ENCODE data around the gene HOXC10. TPM values are rescaled to one million over a fixed set of nuclear protein-coding genes. Genes with fewer than 3 reads are reported as not detected.

HOXC10 gene
- total RNA-seq, 6 donors from 2014 or later = not detected

DNA sequence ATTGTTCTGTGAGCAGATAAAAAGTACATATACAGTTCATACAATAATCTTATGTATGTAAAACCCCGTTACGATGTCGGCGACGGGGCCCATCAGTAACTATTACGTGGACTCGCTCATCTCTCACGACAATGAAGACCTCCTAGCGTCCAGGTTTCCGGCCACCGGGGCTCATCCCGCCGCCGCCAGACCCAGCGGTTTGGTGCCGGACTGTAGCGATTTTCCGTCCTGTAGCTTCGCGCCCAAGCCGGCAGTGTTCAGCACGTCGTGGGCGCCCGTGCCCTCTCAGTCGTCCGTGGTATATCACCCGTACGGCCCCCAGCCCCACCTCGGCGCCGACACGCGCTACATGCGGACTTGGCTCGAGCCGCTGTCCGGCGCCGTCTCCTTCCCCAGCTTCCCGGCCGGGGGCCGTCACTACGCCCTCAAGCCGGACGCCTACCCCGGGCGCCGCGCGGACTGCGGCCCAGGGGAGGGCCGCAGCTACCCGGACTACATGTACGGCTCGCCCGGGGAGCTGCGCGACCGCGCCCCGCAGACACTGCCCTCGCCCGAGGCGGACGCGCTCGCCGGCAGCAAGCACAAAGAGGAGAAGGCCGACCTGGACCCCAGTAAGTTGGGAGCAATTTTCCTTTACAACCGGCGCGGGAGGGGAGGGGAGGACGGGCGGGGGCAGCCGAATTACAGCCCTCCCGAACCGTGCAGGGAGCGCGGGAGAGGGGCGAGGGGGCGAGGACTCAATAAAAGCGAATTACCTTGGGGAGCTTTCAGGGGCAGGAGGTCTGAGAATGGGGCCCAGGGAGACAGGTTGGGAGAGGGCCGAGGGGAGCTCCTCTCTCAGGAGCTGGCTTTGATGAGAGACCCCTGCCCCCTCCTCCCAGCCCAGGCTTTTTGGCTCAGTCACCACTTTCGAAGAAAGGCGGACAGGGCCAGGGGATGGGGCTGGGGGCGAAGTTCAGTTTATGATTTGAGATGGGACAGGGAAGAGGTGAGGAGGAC lies 15.5 kb downstream of the HOXC10 start, which contains the start of gene HOXC9:
Gene HOXC9 (plus strand): TSS at position 46 of the 999 bp plus-strand sequence. CDS start 28 bp downstream, at position 74.
- Histone ChIP-seq H3K27ac (no peak within 1 kb of the TSS), H3K4me3 (peak within 1 kb of the TSS in 2 of 4 donors; percentile 14 to 30), H3K9me3 (no peaks in the 10 kb centered on the region), H3K27me3 (peaks cover 3 to 100% (median 58%) of the 10 kb centered on the region in 4 donors), H3K36me3 (no peaks in the 10 kb centered on the region), H3K4me1 (peaks cover 16 to 32% (median 25%) of the 10 kb centered on the region in 4 donors)
- TF ChIP-seq POLR2AphosphoS5 (IDR thresholded peaks at IDR 0.05) (no peak), EP300 (IDR thresholded peaks at IDR 0.05) (no peak), POLR2A (IDR thresholded peaks at IDR 0.05) (no peak)
- DNase-seq (peak in 1 of 2 donors; percentile 87), ATAC-seq (ENCODE audit: low FRiP score in 2 of 2) (peak in 1 of 2 donors; percentile 55)
- WGBS, 2 donors = 6 to 7% methylated on average over 27 to 79 of the region's 87 CpGs

- DNase-seq = no peak
- Histone ChIP-seq H3K9me3 (no peaks in the 10 kb centered on the region), H3K27ac (no peak overlapping the region), H3K27me3 (peaks cover 3 to 95% (median 58%) of the 10 kb centered on the region in 4 donors), H3K36me3 (no peaks in the 10 kb centered on the region), H3K4me3 (no peak overlapping the region), H3K4me1 (peaks cover 14 to 32% (median 23%) of the 10 kb centered on the region in 4 donors)
- ATAC-seq (ENCODE audit: low FRiP score in 2 of 2) = no peak
- TF ChIP-seq EP300 (IDR thresholded peaks at IDR 0.05) (no peak), POLR2A (IDR thresholded peaks at IDR 0.05) (no peak), CTCF (IDR thresholded peaks at IDR 0.05) (no peak), POLR2AphosphoS5 (IDR thresholded peaks at IDR 0.05) (no peak)
- WGBS, 2 donors = 23% methylated on average over 8 of the region's 8 CpGs
Observed at GRCh38 chr12:54001283-54002187, 16.6 kb downstream of the HOXC10 start.

DNA sequence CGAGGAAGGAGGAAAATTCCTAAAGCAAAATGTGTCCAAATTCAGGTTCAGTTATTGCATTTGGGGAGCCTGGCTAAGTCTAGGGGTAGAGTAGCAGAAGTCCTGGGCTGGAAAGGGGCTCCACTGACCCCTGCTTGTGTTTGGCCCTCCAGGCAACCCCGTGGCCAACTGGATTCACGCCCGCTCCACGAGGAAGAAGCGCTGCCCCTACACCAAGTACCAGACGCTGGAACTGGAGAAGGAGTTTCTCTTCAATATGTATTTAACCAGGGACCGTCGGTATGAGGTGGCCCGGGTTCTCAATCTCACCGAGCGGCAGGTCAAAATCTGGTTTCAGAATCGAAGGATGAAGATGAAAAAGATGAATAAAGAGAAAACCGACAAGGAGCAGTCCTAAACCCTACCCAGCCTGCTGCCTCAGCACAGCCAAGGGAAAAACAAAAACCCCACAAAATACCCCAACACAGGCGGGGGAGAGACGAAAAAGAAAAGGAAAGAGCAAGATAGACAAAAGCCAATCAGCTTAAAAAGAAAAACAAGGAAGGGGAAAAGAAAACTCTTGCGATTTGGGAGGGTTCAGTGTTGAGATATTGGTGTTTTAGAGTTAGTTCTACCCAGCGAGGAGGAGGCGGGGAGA lies 17.4 kb downstream of the HOXC10 start:
- no peak overlapping the region for H3K4me3 ChIP-seq
- DNase-seq (no peak), ATAC-seq (ENCODE audit: low FRiP score in 2 of 2) (no peak)
- H3K4me1 ChIP-seq = peaks cover 12 to 34% (median 23%) of the 10 kb centered on the region in 4 donors
- no peaks in the 10 kb centered on the region for H3K36me3 ChIP-seq
- peaks cover 1 to 95% (median 57%) of the 10 kb centered on the region in 4 donors for H3K27me3 ChIP-seq
- TF ChIP-seq POLR2A (IDR thresholded peaks at IDR 0.05) = no peak
- no peak overlapping the region for H3K27ac ChIP-seq
- 17 to 18% methylated on average over 19 of the region's 19 CpGs for WGBS, 2 donors
- H3K9me3 ChIP-seq = no peaks in the 10 kb centered on the region

DNA sequence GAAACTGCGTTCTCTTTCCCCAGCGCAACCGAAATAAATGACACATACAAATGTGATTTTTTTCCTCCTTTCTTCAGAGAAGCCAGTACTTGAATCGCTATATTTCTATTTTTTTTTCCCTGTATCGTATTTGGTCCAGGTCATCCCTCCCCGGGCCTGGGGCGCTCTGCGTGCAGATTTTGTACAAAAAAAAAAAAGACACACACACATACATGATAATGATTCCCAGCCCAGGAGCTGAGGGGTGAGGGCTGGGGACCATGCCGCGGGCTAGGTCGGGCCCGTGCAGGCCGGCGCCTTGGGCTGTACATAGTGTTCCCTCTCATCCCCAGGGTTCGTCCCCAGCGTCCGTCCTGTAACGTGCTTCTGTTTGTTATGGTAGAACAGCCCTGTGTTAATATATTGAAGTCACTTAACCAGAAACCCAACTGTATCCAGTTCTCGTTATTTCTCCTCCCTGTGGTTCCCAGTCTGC lies 18.0 kb downstream of the HOXC10 start:
- no peak overlapping the region for H3K27ac ChIP-seq
- H3K27me3 ChIP-seq = peaks cover 3 to 95% (median 56%) of the 10 kb centered on the region in 4 donors
- TF ChIP-seq CTCF (IDR thresholded peaks at IDR 0.05) (no peak), POLR2A (IDR thresholded peaks at IDR 0.05) (no peak), EP300 (IDR thresholded peaks at IDR 0.05) (no peak), POLR2AphosphoS5 (IDR thresholded peaks at IDR 0.05) (no peak)
- no peaks in the 10 kb centered on the region for H3K9me3 ChIP-seq
- H3K4me3 ChIP-seq = no peak overlapping the region
- 16 to 19% methylated on average over 16 to 19 of the region's 19 CpGs for WGBS, 2 donors
- H3K4me1 ChIP-seq = peaks cover 11 to 32% (median 22%) of the 10 kb centered on the region in 4 donors
- ATAC-seq (ENCODE audit: low FRiP score in 2 of 2) (no peak), DNase-seq (peak in 1 of 2 donors; percentile 37)
- H3K36me3 ChIP-seq = no peaks in the 10 kb centered on the region

GRCh38 chr12:54003625-54004024 lies 18.7 kb downstream of the HOXC10 start:
- DNase-seq = no peak
- H3K4me1 ChIP-seq = peaks cover 11 to 32% (median 22%) of the 10 kb centered on the region in 4 donors
- no peaks in the 10 kb centered on the region for H3K9me3 ChIP-seq
- WGBS, 2 donors = 31 to 56% methylated on average over 3 of the region's 3 CpGs
- H3K27me3 ChIP-seq = peaks cover 3 to 95% (median 55%) of the 10 kb centered on the region in 4 donors
- H3K4me3 ChIP-seq = no peak overlapping the region
- ATAC-seq (ENCODE audit: low FRiP score in 2 of 2) = no peak
- TF ChIP-seq EP300 (IDR thresholded peaks at IDR 0.05) = no peak
- no peak for TF ChIP-seq CTCF (IDR thresholded peaks at IDR 0.05)
- TF ChIP-seq POLR2A (IDR thresholded peaks at IDR 0.05) = no peak
- TF ChIP-seq POLR2AphosphoS5 (IDR thresholded peaks at IDR 0.05) = no peak
- no peak overlapping the region for H3K27ac ChIP-seq
- H3K36me3 ChIP-seq = no peaks in the 10 kb centered on the region
